HG02588 (cell line): ENCODE data around the gene SULT1B1.
"Not testable (repeated sequence)": the region's sequence is repeated elsewhere in the genome, so short reads cannot be mapped to it uniquely, and the experiment has no call there.

ENCODE experiments used
- ATAC-seq: cut with Tn5 transposase; IDR thresholded peaks from one replicate; pipeline ENCODE4 v1.9.1; 2021; ENCODE audit warnings: mild to moderate bottlenecking, moderate library complexity; ENCODE audit not compliant: unreplicated experiment

The SULT1B1 gene

GRCh38 chr4:69760455-69760854, at the start of gene SULT1B1:
SULT1B1 (minus strand) TSS chr4:69760620; CDS start chr4:69755217, 5,403 bp downstream.
- no peak for ATAC-seq

- no peak for ATAC-seq
Observed at GRCh38 chr4:69800599-69800998, 40.2 kb upstream of the SULT1B1 start.

DNA sequence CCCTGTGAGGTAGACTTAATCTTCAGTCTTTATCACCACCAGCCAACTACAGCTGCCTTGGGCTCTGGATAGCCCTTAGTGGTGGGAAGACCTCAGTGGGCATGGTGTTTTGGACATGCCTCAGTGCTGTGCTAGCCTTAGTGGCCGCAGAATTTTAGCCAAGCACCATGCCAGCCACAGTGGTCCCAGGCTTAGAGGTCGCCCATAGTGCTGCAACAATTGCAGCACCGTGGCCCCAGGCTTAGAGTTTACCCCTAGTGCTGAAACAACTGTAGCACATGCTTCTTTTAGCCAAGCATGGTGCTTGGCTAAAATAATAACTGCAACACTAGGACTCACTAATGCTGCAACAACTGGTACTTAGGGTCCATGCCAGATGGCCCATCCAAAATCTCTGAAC, 38.9 kb upstream of the SULT1B1 start:
- no peak for ATAC-seq

- no peak for ATAC-seq
Observed at GRCh38 chr4:69793732-69794131, 33.3 kb upstream of the SULT1B1 start.

DNA sequence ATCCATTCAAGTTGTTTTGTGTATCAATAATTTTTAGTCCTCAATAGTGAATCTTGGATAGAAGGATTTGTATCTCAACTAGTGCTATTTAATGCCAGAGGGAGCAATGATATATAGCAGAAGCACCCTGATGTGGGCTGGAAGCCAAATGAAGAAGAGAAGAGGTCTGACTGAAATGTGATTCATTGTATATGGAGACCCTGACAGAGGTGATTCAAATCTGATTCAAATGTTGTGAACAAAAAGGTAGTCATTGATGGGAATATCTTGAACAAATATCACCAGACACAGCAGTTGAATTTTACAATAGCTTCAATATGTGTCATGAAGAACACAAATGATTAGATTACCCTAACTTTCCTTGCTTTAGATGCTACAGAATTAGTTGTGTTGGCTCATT, 27.5 kb upstream of the SULT1B1 start:
- ATAC-seq, result no peak

GRCh38 chr4:69786547-69786946, 26.1 kb upstream of the SULT1B1 start:
- ATAC-seq, result no peak

- ATAC-seq, result no peak
Observed at GRCh38 chr4:69785211-69785831, 24.9 kb upstream of the SULT1B1 start.

GRCh38 chr4:69782651-69783310, 22.4 kb upstream of the SULT1B1 start:
- no peak for ATAC-seq

DNA sequence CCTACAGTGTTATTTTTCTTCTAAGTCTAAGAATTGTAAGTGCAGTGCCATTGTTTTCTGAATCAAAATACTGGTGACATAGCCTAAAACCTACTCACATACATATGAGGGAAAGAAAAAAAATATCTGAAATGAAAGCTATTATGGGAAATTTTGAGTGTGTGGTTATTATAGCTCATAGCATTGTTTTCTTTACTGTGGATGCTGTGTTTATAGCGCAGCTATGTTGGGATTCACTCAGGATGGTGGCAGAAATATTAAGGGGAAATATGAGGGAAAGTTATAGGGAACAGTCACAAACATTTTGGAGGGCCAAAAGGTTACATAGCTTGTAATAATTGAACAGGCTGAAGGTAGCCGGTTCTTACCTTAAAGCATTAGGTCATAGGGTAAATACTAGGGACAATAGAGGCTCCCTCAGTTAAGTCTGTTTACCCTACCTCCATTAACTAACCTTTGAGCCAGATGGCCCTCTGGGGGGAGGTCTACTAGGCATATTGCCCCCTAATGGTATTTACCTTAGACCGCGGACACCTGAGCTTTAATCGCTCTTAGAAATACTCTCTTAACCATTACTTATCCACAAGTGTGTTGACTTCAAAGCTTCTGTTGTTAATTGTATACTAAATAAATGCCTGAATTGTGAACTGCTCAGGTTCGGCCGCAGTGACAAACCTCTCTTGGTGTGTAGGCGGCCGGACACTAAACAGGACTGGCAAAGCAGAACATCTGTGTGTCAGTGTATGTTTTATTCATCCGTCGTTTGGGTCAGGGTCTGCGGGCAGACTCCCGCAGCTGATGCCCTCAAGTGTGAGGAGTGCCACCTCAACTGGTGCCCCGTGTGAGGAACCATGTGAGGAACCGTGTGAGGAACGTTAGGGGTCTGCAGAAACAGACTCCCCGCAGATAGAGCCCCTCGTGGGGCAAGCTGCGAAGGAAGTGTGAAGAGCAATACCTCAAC, 21.3 kb upstream of the SULT1B1 start:
- no peak for ATAC-seq

DNA sequence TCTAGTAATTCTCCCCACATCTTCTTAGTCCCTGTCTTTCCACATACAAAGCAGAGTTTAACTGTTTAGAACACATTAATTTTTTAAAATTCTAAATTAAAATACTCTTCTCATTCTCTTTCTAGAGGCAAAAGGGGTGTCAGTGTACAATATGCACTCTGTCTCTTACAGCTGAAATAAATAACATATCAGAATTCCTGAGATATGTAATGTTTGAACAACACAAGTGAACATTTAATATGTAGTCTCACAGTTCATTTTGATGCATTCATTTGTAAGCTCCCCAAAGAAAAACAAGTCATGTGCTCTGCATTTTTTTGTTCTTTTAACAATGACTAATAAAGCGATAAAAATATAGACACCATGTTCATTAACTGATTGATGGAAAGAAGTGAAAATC, 19.7 kb upstream of the SULT1B1 start:
- ATAC-seq, result no peak

GRCh38 chr4:69776696-69777095, 16.3 kb upstream of the SULT1B1 start:
- ATAC-seq, result no peak

GRCh38 chr4:69775321-69775867, 15.0 kb upstream of the SULT1B1 start:
- no peak for ATAC-seq

DNA sequence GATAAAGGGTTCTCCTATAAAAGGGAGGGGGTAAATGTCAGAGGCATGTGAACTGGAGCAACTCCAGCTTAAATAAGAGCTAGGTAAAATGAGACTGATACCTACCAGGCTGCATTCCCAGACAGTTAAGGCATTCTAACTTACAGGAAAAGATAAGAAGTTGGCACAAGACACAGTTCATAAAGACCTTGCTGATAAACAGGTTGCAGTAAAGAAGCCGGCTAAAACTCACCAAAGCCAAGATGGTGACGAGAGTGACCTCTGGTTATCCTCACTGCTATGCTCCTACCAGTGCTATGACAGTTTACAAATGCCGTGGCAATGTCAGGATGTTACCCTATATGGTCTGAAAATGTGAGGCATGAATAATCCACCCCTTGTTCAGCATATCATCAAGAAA, 13.1 kb upstream of the SULT1B1 start:
- ATAC-seq, result no peak

DNA sequence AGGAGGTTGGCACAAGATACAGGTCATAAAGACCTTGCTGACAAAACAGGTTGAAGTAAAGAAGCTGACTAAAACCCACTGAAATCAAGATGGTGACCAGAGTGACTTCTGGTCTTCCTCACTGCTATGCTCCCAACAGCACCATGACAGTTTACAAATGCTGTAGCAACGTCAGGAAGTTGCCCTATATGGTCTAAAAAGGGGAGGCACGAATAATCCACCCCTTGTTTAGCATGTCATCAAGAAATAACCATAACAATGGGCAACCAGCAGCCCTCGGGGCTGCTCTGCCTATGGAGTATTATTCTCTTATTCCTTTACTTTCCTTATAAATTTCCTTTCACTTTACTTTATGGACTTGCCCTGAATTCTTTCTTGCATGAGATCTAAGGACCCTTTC, 8.1 kb upstream of the SULT1B1 start:
- ATAC-seq, result not testable (repeated sequence)

GRCh38 chr4:69765751-69766150, 5.3 kb upstream of the SULT1B1 start:
- ATAC-seq, result no peak

DNA sequence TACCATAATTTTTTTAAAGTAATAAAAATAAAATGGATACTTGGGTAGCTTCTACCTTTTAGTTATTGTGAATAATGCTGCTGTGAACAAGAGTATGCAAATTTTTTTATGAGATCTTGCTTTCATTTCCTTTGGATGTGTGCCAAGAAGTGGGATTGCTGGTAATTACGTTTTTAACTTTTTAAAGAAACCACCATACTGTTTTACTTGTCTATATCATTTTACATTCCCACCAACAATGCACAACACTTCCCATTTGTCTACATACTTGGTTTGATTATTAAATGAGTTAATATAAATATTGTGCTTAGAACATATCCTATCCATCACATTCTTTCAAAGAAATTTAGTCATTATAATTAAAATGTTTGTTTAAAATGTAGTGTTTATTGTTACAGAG, 3.9 kb upstream of the SULT1B1 start:
- no peak for ATAC-seq

DNA sequence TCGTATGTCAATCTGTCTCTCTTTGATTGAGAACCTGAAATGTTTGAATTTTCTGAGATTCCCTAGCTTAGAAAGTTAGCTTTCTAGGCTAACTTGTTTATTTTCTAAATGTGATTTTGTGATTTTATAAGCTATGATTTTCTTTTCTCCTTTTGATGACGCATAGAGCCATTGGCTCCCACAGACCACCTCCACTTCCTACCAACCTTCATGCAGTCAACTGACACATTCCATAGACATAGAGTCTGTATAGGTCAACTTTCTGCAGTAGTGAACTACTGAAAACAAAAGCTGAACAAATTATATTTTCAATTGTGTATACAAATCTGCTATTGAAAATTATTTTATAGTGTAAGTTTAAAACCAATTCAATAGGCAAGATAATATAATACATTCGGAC, 2.8 kb upstream of the SULT1B1 start:
- no peak for ATAC-seq

DNA sequence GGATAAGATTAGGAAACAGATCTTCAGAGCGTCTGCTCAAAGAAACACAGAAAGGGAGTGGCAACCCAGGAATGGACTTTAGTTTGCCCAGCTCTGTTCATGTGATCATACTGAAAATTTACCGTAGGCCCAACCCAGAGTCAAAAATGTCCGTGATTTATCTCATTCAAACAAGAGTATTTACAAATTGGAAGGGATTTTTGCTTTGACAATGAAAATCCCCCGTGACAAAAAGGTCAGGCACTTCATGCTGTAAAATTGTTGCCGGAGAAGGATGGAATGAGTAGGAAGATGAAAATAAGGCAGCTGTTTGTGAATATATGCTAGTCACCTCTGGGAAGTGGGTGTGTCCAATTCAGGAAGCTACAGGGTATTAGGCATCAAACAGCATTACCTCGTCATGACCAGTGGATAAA, 1.2 kb downstream of the SULT1B1 start:
- no peak for ATAC-seq

GRCh38 chr4:69757464-69757863, 3.0 kb downstream of the SULT1B1 start:
- no peak for ATAC-seq

DNA sequence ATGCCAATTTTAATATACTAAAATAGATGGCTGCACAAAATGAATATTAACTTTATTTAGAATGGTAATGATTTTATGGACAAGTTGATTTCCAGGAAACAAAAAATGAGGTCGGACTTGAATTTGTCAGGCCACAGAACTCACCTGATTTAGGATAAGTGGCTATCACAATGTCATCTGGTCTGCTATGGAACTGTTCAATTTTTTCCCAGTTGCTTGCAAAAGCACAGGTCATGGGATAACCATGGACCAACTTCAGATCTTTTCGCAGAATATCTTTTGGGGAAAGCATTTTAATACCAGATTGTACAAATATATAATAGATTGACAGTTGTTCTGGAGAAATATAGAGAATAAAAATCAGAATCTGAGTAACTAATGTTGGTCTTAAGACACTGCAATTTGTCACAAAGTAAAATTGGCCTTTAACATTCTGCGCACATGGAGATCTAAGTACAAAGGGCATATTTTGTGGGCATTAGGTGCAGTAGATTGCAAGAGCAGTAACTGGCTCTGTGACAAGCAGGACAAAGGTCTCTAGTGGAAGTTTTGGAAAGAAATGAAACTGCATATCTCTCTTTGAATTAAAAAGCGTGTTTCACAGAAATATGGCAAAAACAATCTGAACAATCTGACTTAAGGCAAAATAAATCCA, 5.4 kb downstream of the SULT1B1 start:
- no peak for ATAC-seq

DNA sequence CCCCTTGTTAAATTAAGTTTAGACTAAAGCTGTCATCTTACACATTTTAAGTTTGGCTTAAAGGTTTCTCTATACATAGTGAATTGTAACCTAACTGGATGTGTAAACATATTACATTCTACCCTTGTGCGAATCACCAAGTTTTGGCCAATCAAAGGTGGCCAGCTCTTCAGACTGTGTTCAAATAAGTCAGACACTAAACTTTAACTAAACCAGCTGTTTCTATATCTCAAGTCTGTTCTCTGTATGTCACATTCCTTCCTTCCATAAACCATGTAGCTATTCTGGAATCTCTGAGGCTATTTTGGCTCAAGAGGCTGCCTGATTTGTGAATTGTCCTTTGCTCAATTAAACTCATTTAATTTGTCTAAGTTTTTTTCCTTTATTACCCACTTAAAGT, 6.7 kb downstream of the SULT1B1 start:
- no peak for ATAC-seq
